Ishikawa (cell line): ENCODE measurements around the gene MUC15.

Experiments used
- EP300 ChIP-seq: IDR thresholded peaks from 2 replicates; pipeline ENCODE4 v1.6.1; 2012; ENCODE audit warnings: borderline replicate concordance
- RAD21 ChIP-seq: IDR thresholded peaks from 2 replicates; pipeline ENCODE4 v1.6.1; 2012; ENCODE audit warnings: low read depth
- YY1 ChIP-seq: IDR thresholded peaks from 2 replicates; pipeline ENCODE4 v1.6.1; 2012; ENCODE audit warnings: low read depth

- TF ChIP-seq YY1, result no peak
- TF ChIP-seq RAD21, result no peak
- TF ChIP-seq EP300, result no peak
Measured at GRCh38 chr11:26608507-26609146, 36.6 kb upstream of the MUC15 start.
